ENCODE results near the gene CD83. TPM values are rescaled to one million over a fixed set of nuclear protein-coding genes. Genes with fewer than 3 reads are reported as not detected.

The CD83 gene
- total RNA-seq, 1 experiment from 2014 or later: 15.2 TPM

- Histone ChIP-seq H3K36me3 (ENCODE audit: low read depth, low read length) (no peaks in the 10 kb centered on the region), H3K9ac (ENCODE audit: low read length) (no peak overlapping the region), H3K4me1 (ENCODE audit: insufficient read depth, low read length) (peaks cover 11% of the 10 kb centered on the region), H3K4me2 (ENCODE audit: low read length) (no peak overlapping the region), H3F3A (ENCODE audit: low read length, unreplicated experiment) (no peaks in the 10 kb centered on the region), H3K27me3 (ENCODE audit: low read length) (no peaks in the 10 kb centered on the region), H3K79me2 (ENCODE audit: low read length) (no peaks in the 10 kb centered on the region), H4K20me1 (ENCODE audit: low read length) (no peaks in the 10 kb centered on the region), H3K27ac (ENCODE audit: low read length) (no peak overlapping the region), H3K9me2 (replicated peaks; ENCODE audit: low read length) (no peaks in the 10 kb centered on the region), H3K9me3 (ENCODE audit: low read length) (no peaks in the 10 kb centered on the region), H3K4me3 (ENCODE audit: low read length) (no peak overlapping the region), H2AFZ (ENCODE audit: low read length) (no peak overlapping the region)
- DNase-seq (no peak), ATAC-seq (no peak)
- CTCF ChIA-PET: no interaction called here
- intact Hi-C loops (cut with micrococcal nuclease): no loop called here
- BruUV-seq (replicated peaks): no TSS peak
- POLR2A ChIA-PET (ENCODE audit: unreplicated experiment): interaction anchor here (0.6 kb wide), 1 partner anchor 418 kb away, joined by 5 read pairs; no protein-coding TSS in a partner anchor
- TF ChIP-seq EZH2 (IDR thresholded peaks at IDR 0.05; ENCODE audit: low read length, unreplicated experiment) (no peak), EZH2phosphoT487 (IDR thresholded peaks at IDR 0.05; ENCODE audit: borderline replicate concordance, low read length) (no peak), CTCF (conservative IDR thresholded peaks at IDR 0.05; ENCODE audit: low read depth, low read length) (no peak)
Measured at GRCh38 chr6:14128012-14128411, 10.4 kb downstream of the CD83 start.

GRCh38 chr6:14128746-14129145 is 11.2 kb downstream of the CD83 start:
- CTCF ChIA-PET: no interaction called here
- H3K4me1 ChIP-seq (ENCODE audit: insufficient read depth, low read length): peaks cover 11% of the 10 kb centered on the region
- DNase-seq (no peak), ATAC-seq (no peak)
- no peak for TF ChIP-seq CTCF (conservative IDR thresholded peaks at IDR 0.05; ENCODE audit: low read depth, low read length)
- TF ChIP-seq EZH2phosphoT487 (IDR thresholded peaks at IDR 0.05; ENCODE audit: borderline replicate concordance, low read length): no peak
- TF ChIP-seq EZH2 (IDR thresholded peaks at IDR 0.05; ENCODE audit: low read length, unreplicated experiment): no peak
- POLR2A ChIA-PET (ENCODE audit: unreplicated experiment): interaction anchor here (0.6 kb wide), 1 partner anchor 419 kb away, joined by 5 read pairs; no protein-coding TSS in a partner anchor
- no peaks in the 10 kb centered on the region for H3K9me3 ChIP-seq (ENCODE audit: low read length)
- no peaks in the 10 kb centered on the region for H3K27me3 ChIP-seq (ENCODE audit: low read length)
- no peaks in the 10 kb centered on the region for H3F3A ChIP-seq (ENCODE audit: low read length, unreplicated experiment)
- no peaks in the 10 kb centered on the region for H3K79me2 ChIP-seq (ENCODE audit: low read length)
- no peak overlapping the region for H2AFZ ChIP-seq (ENCODE audit: low read length)
- H4K20me1 ChIP-seq (ENCODE audit: low read length): no peaks in the 10 kb centered on the region
- 0 out of 2 replicates have a peak, but pooled peaks cover 3% of the 10 kb centered on the region for H3K36me3 ChIP-seq (ENCODE audit: low read depth, low read length)
- H3K9me2 ChIP-seq (replicated peaks; ENCODE audit: low read length): no peaks in the 10 kb centered on the region
- BruUV-seq (replicated peaks): no TSS peak
- no peak overlapping the region for H3K4me2 ChIP-seq (ENCODE audit: low read length)
- intact Hi-C loops (cut with micrococcal nuclease): no loop called here
- H3K4me3 ChIP-seq (ENCODE audit: low read length): no peak overlapping the region
- no peak overlapping the region for H3K27ac ChIP-seq (ENCODE audit: low read length)
- H3K9ac ChIP-seq (ENCODE audit: low read length): no peak overlapping the region

- Histone ChIP-seq H3K27ac (ENCODE audit: low read length) (no peak overlapping the region), H3K9me2 (replicated peaks; ENCODE audit: low read length) (no peaks in the 10 kb centered on the region), H3K79me2 (ENCODE audit: low read length) (no peaks in the 10 kb centered on the region), H3F3A (ENCODE audit: low read length, unreplicated experiment) (no peaks in the 10 kb centered on the region), H3K4me2 (ENCODE audit: low read length) (no peak overlapping the region), H3K36me3 (ENCODE audit: low read depth, low read length) (0 out of 2 replicates have a peak, but pooled peaks cover 3% of the 10 kb centered on the region), H4K20me1 (ENCODE audit: low read length) (no peaks in the 10 kb centered on the region), H3K9me3 (ENCODE audit: low read length) (no peaks in the 10 kb centered on the region), H2AFZ (ENCODE audit: low read length) (no peak overlapping the region), H3K9ac (ENCODE audit: low read length) (no peak overlapping the region), H3K4me1 (ENCODE audit: insufficient read depth, low read length) (peaks cover 11% of the 10 kb centered on the region), H3K27me3 (ENCODE audit: low read length) (no peaks in the 10 kb centered on the region), H3K4me3 (ENCODE audit: low read length) (no peak overlapping the region)
- CTCF ChIA-PET: interaction anchor here (0.5 to 1.1 kb wide), 8 partner anchors 9 to 1375 kb away, joined by 3 to 13 read pairs (median 4); no protein-coding TSS in a partner anchor
- peak; percentile 66 for TF ChIP-seq CTCF (conservative IDR thresholded peaks at IDR 0.05; ENCODE audit: low read depth, low read length)
- TF ChIP-seq EZH2phosphoT487 (IDR thresholded peaks at IDR 0.05; ENCODE audit: borderline replicate concordance, low read length): no peak
- ATAC-seq (peak; percentile 91), DNase-seq (peak; percentile 65)
- intact Hi-C loops (cut with micrococcal nuclease): no loop called here
- POLR2A ChIA-PET (ENCODE audit: unreplicated experiment): interaction anchor here (0.6 kb wide), 1 partner anchor 1495 kb away, joined by 15 read pairs; no protein-coding TSS in a partner anchor
- no TSS peak for BruUV-seq (replicated peaks)
Measured at GRCh38 chr6:14129575-14129974, 12.0 kb downstream of the CD83 start.
